GM12878 (cell line): ENCODE results near the gene RBL2. TPM values are rescaled to one million over a fixed set of nuclear protein-coding genes. Genes with fewer than 3 reads are reported as not detected.

Source experiments
- ATAC-seq: fragments of 200-7000 bp; cut with Tn5 transposase; 3 replicates; pipeline ENCODE4 v1.9.1; 2020; ENCODE audit warnings: mild to moderate bottlenecking, moderate library complexity
- BruUV-seq: library from RNA; stranded (reverse); fragments of 400-500 nt; replicated peaks from 2 replicates; lab custom pipeline; 2021; lab: Mats Ljungman, UMichigan
- CTCF ChIA-PET: fragments of 300-600 bp; sonication (Branson Sonifier 250); formaldehyde crosslinking; extraction: SDS; loops from one replicate; lab custom pipeline; 2021; ENCODE audit warnings: inconsistent platforms; lab: Yijun Ruan, JAX
- POLR2A ChIA-PET: fragments of 350-600 bp; formaldehyde crosslinking; extraction: SDS; loops from one replicate; lab custom pipeline; 2021; ENCODE audit warnings: inconsistent platforms; lab: Charles Lee
- RAD21 ChIA-PET: fragments of 300-600 bp; sonication (Branson Sonifier 250); formaldehyde crosslinking; loops from one replicate; lab custom pipeline; 2023; ENCODE audit warnings: antibody characterized with exemption; ENCODE audit not compliant: unreplicated experiment; lab: Charles Lee
- SMC1A ChIA-PET: fragments of 300-600 bp; sonication (Branson Sonifier 250); formaldehyde crosslinking; loops from one replicate; lab custom pipeline; 2023; ENCODE audit not compliant: unreplicated experiment, uncharacterized antibody; lab: Charles Lee
- DNase-seq: peaks from one replicate; pipeline ENCODE4 v3.0.0-alpha.2; 2011; ENCODE audit warnings: low read depth, low spot score
- FAIRE-seq: peaks from 3 replicates; lab custom pipeline; 2011; peaks lifted over from hg19 to GRCh38; lab: Jason Lieb, UNC
- H2AFZ ChIP-seq: 2 replicates; pipeline ENCODE4 v1.6.0; 2011; ENCODE audit warnings: low read depth, low read length, control low read depth; ENCODE audit not compliant: control insufficient read depth
- H3K27ac ChIP-seq: 2 replicates; pipeline ENCODE4 v1.5.1; 2011; ENCODE audit warnings: control low read depth; ENCODE audit not compliant: control insufficient read depth, insufficient read depth
- H3K27me3 ChIP-seq, 2 experiments: replicated peaks in 1 of 2; 2 replicates each; pipeline versions ENCODE4 v1.6.0 to v1.6.1; 2011; ENCODE audit warnings: low read length in 1 of 2; ENCODE audit not compliant: control insufficient read depth in 2 of 2, insufficient read depth in 2 of 2
- H3K36me3 ChIP-seq, 2 experiments: 2 replicates each; pipeline ENCODE4 v1.5.1; 2011; ENCODE audit warnings: low read length in 1 of 2; ENCODE audit not compliant: control insufficient read depth in 2 of 2, insufficient read depth in 2 of 2
- H3K4me1 ChIP-seq: 2 replicates; pipeline ENCODE4 v1.6.1; 2011; ENCODE audit warnings: mild to moderate bottlenecking, low read length, moderate library complexity, mixed read lengths; ENCODE audit not compliant: control insufficient read depth, insufficient read depth
- H3K4me2 ChIP-seq: 2 replicates; pipeline ENCODE4 v1.6.0; 2011; ENCODE audit warnings: control low read depth; ENCODE audit not compliant: control insufficient read depth, insufficient read depth
- H3K4me3 ChIP-seq: fragments of 200-600 bp; sonication (generic); 2 replicates; pipeline ENCODE4 v1.5.1; 2016
- H3K79me2 ChIP-seq: 2 replicates; pipeline ENCODE4 v1.6.0; 2011; ENCODE audit warnings: low read length; ENCODE audit not compliant: control insufficient read depth, insufficient read depth
- H3K9ac ChIP-seq: 2 replicates; pipeline ENCODE4 v1.8.0; 2011; ENCODE audit warnings: low read length, control low read depth, mixed read lengths; ENCODE audit not compliant: control insufficient read depth, insufficient read depth
- H3K9me3 ChIP-seq: replicated peaks from 3 replicates; pipeline ENCODE4 v1.5.1; 2011; ENCODE audit warnings: mild to moderate bottlenecking, low read length; ENCODE audit not compliant: control insufficient read depth, insufficient read depth
- H4K20me1 ChIP-seq: 2 replicates; pipeline ENCODE4 v1.6.0; 2011; ENCODE audit not compliant: control insufficient read depth, insufficient read depth
- ASH2L ChIP-seq: fragments of 300-600, 200-600 bp; sonication (generic); IDR thresholded peaks from 2 replicates; pipeline ENCODE4 v1.6.1; 2017; ENCODE audit warnings: low read depth, mild to moderate bottlenecking, borderline replicate concordance
- BCLAF1 ChIP-seq: fragments of 450-650 bp; IDR thresholded peaks from 2 replicates; pipeline ENCODE4 v1.6.1; 2017; ENCODE audit warnings: antibody characterized with exemption, mild to moderate bottlenecking, moderate library complexity
- CHD2 ChIP-seq: IDR thresholded peaks from 2 replicates; pipeline ENCODE4 v1.6.1; 2011; ENCODE audit warnings: low read depth, low read length, improper control_type of control experiment, borderline replicate concordance
- CREM ChIP-seq: IDR thresholded peaks from 2 replicates; pipeline ENCODE4 v1.6.1; 2014; ENCODE audit warnings: antibody characterized with exemption, low read depth
- FOXK2 ChIP-seq: fragments of 450-650 bp; IDR thresholded peaks from 2 replicates; pipeline ENCODE4 v1.6.1; 2017; ENCODE audit warnings: mild to moderate bottlenecking, moderate library complexity
- HCFC1 ChIP-seq: fragments of 150-350 bp; IDR thresholded peaks from 2 replicates; pipeline ENCODE4 v1.6.1; 2014; ENCODE audit warnings: low read length
- IRF3 ChIP-seq: fragments of 450-650 bp; IDR thresholded peaks from 2 replicates; pipeline ENCODE4 v1.6.1; 2014; ENCODE audit warnings: mild to moderate bottlenecking
- IRF4 ChIP-seq: IDR thresholded peaks from 2 replicates; pipeline ENCODE4 v1.6.1; 2011; ENCODE audit warnings: low read depth, low read length
- LARP7 ChIP-seq: fragments of 450-650 bp; IDR thresholded peaks from 2 replicates; pipeline ENCODE4 v1.6.1; 2017; ENCODE audit warnings: mild to moderate bottlenecking
- MXI1 ChIP-seq: fragments of 150-350 bp; IDR thresholded peaks from 2 replicates; pipeline ENCODE4 v1.6.1; 2011; ENCODE audit warnings: low read depth, mild to moderate bottlenecking, inconsistent platforms, low read length, improper control_type of control experiment
- RB1 ChIP-seq: fragments of 450-650 bp; formaldehyde crosslinking; IDR thresholded peaks from 2 replicates; pipeline ENCODE4 v1.6.1; 2017; ENCODE audit warnings: mild to moderate bottlenecking, borderline replicate concordance
- RCOR1 ChIP-seq: conservative IDR thresholded peaks from 2 replicates; pipeline ENCODE4 v1.6.1; 2012; ENCODE audit warnings: low read depth, low read length, improper control_type of control experiment
- SIX5 ChIP-seq: IDR thresholded peaks from 2 replicates; pipeline ENCODE4 v1.6.1; 2011; ENCODE audit warnings: mild to moderate bottlenecking, low read depth, low read length, moderate library complexity; ENCODE audit not compliant: severe bottlenecking
- SREBF2 ChIP-seq: IDR thresholded peaks from 2 replicates; pipeline ENCODE4 v1.6.1; 2012; ENCODE audit warnings: mild to moderate bottlenecking, low read length
- SRF ChIP-seq, 2 experiments: IDR thresholded peaks; 2 replicates each; pipeline ENCODE4 v1.6.1; 2011; ENCODE audit warnings: low read depth in 2 of 2, low read length in 2 of 2, mild to moderate bottlenecking in 1 of 2, moderate library complexity in 1 of 2
- USF2 ChIP-seq: IDR thresholded peaks from 2 replicates; pipeline ENCODE4 v1.6.1; 2011; ENCODE audit warnings: low read depth, low read length, improper control_type of control experiment, borderline replicate concordance
- ZBTB4 ChIP-seq: fragments of 450-650 bp; formaldehyde crosslinking; IDR thresholded peaks from 2 replicates; pipeline ENCODE4 v1.4.0; 2022; ENCODE audit warnings: mild to moderate bottlenecking, moderate library complexity
- ZNF24 ChIP-seq: fragments of 450-650 bp; IDR thresholded peaks from 2 replicates; pipeline ENCODE4 v1.6.1; 2017; ENCODE audit warnings: antibody characterized with exemption, mild to moderate bottlenecking
- WGBS: methylation state at CpG from one replicate; pipeline ENCODE4 v1.1.6; 2016; ENCODE audit warnings: low lambda C conversion rate; ENCODE audit not compliant: insufficient replicate concordance, insufficient coverage; ENCODE audit errors: missing lambda C conversion rate; 5-methylcytosine and 5-hydroxymethylcytosine counted together
- in situ Hi-C: fragments of 300-500 bp; cut with MboI; formaldehyde crosslinking; loops from 9 replicates; pipeline ENCODE4 v1.14.3; 2018; ENCODE audit warnings: mixed read lengths
- intact Hi-C: fragments of 100-400 bp; cut with micrococcal nuclease; formaldehyde crosslinking; loops from one replicate; pipeline ENCODE4 v1.14.2; 2022; ENCODE audit not compliant: unreplicated experiment
- polyA plus RNA-seq, 11 experiments: library from polyadenylated mRNA; depleted of rRNA in 4 of 11; unstranded in 6 of 11; stranded (reverse) in 5 of 11; fragments of >200 nt; fragmentation: Nextera tagmentation in 4 of 11; fragmentation: Illumina TruSeq in 1 of 11; extraction: Ambion mirVana in 4 of 11; extraction: Trizol in 1 of 11; gene quantifications; 1 replicate in 1 of 11; 2 replicates in 10 of 11; pipeline versions ENCODE4 v1.2.1 to v1.2.3, GENCODE V29; 2011 to 2016; ENCODE audit warnings: inconsistent platforms in 2 of 11, missing spikeins in 2 of 11, low read depth in 1 of 11
- total RNA-seq, 4 experiments: library from RNA; depleted of rRNA in 3 of 4; stranded (reverse); fragments of >200 nt in 3 of 4; fragmentation: Illumina TruSeq in 1 of 4; extraction: Trizol in 1 of 4; gene quantifications; 2 replicates each; pipeline versions ENCODE4 v1.2.1 to v1.2.3, GENCODE V29; 2013 to 2021

The RBL2 gene
- total and polyA plus RNA-seq, 10 of the 15 experiments (the other 5 are each of a cell fraction or from before 2014, with no cell fraction given) = 10.0 to 107 (median 39.0) TPM

GRCh38 chr16:53534206-53534605 is 99.9 kb downstream of the RBL2 start:
- no peak overlapping the region; the same call in 1 of the 2 replicates for H3K4me2 ChIP-seq
- H3K9ac ChIP-seq = no peak overlapping the region
- ChIA-PET POLR2A (interaction anchor here (1.6 to 1.8 kb wide), 2 partner anchors 15 to 30 kb away, joined by 5 to 6 read pairs; partner anchors contain the start of gene AKTIP), RAD21 (interaction anchor here (0.8 kb wide), 1 partner anchor 25 kb away, joined by 5 read pairs; no protein-coding TSS in a partner anchor), CTCF (interaction anchor here (1.0 to 4.7 kb wide), 2 partner anchors 14 to 22 kb away, joined by 3 to 53 read pairs; no protein-coding TSS in a partner anchor), SMC1A (interaction anchor here (1.0 to 8.0 kb wide), 6 partner anchors 9 to 226 kb away, joined by 3 to 77 read pairs (median 5); no protein-coding TSS in a partner anchor)
- no peaks in the 10 kb centered on the region for H4K20me1 ChIP-seq
- peak overlapping the region; percentile 32 for H3K27ac ChIP-seq
- FAIRE-seq (no peak), ATAC-seq (peak; percentile 8; the same call in 1 of the 3 replicates), DNase-seq (no peak)
- BruUV-seq = no TSS peak
- H3K79me2 ChIP-seq = no peaks in the 10 kb centered on the region
- no peaks in the 10 kb centered on the region for H3K27me3 ChIP-seq
- H2AFZ ChIP-seq = no peak overlapping the region; the same call in 1 of the 2 replicates
- no peak overlapping the region for H3K4me3 ChIP-seq
- no peaks in the 10 kb centered on the region; the same call in 2 of the 3 replicates for H3K9me3 ChIP-seq
- WGBS = 100% methylated on average over 2 of the region's 2 CpGs
- intact Hi-C loops = no loop called here
- in situ Hi-C loops = no loop called here
- peaks cover 16% of the 10 kb centered on the region for H3K4me1 ChIP-seq
- H3K36me3 ChIP-seq = no peaks in the 10 kb centered on the region
- TF ChIP-seq LARP7 (no peak), CHD2 (no peak), CREM (no peak), RCOR1 (no peak), SRF (IDR thresholded peaks at IDR 0.05; ENCODE audit: low read depth in 2 of 2, low read length in 2 of 2) (no peak), HCFC1 (no peak), SREBF2 (no peak), MXI1 (no peak), SIX5 (no peak), IRF4 (no peak), FOXK2 (no peak), ASH2L (no peak), RB1 (no peak), USF2 (no peak), ZNF24 (no peak), ZBTB4 (CRISPR knock-in tag) (no peak), IRF3 (no peak), BCLAF1 (no peak)
